Hepatocyte (in vitro differentiated cells): ENCODE data around the gene TXNDC2. TPM values are rescaled to one million over a fixed set of nuclear protein-coding genes. Genes with fewer than 3 reads are reported as not detected.

Experiments used
- DNase-seq: peaks from one replicate; pipeline ENCODE4 v3.0.0-alpha.2; 2016; ENCODE audit warnings: low spot score
- H2AFZ ChIP-seq: fragments of 200-600 bp; sonication (generic); 2 replicates; pipeline ENCODE4 v1.6.0; 2016; ENCODE audit warnings: antibody characterized with exemption, mild to moderate bottlenecking
- H3K27ac ChIP-seq: fragments of 200-600 bp; sonication (generic); 2 replicates; pipeline ENCODE4 v1.5.1; 2016; ENCODE audit warnings: mild to moderate bottlenecking
- H3K27me3 ChIP-seq: fragments of 200-600 bp; sonication (generic); 2 replicates; pipeline ENCODE4 v1.6.1; 2016
- H3K36me3 ChIP-seq: fragments of 200-600 bp; sonication (generic); replicated peaks from 2 replicates; pipeline ENCODE4 v1.5.1; 2016; ENCODE audit warnings: low read depth; ENCODE audit not compliant: insufficient read depth
- H3K4me1 ChIP-seq: fragments of 200-600 bp; sonication (generic); 2 replicates; pipeline ENCODE4 v1.5.1; 2016; ENCODE audit warnings: mild to moderate bottlenecking, moderate library complexity; ENCODE audit not compliant: insufficient read depth
- H3K4me2 ChIP-seq: fragments of 200-600 bp; sonication (generic); 2 replicates; pipeline ENCODE4 v1.6.0; 2016
- H3K4me3 ChIP-seq: fragments of 200-600 bp; sonication (generic); 2 replicates; pipeline ENCODE4 v1.5.1; 2016; ENCODE audit warnings: mild to moderate bottlenecking
- H3K79me2 ChIP-seq: fragments of 200-600 bp; sonication (generic); 2 replicates; pipeline ENCODE4 v1.6.0; 2017; ENCODE audit warnings: mild to moderate bottlenecking
- H3K9me2 ChIP-seq: fragments of 200-600 bp; sonication (generic); replicated peaks from 2 replicates; pipeline ENCODE4 v1.6.0; 2017; ENCODE audit warnings: mild to moderate bottlenecking; ENCODE audit not compliant: insufficient read depth
- H3K9me3 ChIP-seq: fragments of 200-600 bp; sonication (generic); 2 replicates; pipeline ENCODE4 v1.5.1; 2016; ENCODE audit warnings: low read depth, mild to moderate bottlenecking
- H4K20me1 ChIP-seq: fragments of 200-600 bp; sonication (generic); 2 replicates; pipeline ENCODE4 v1.6.0; 2016; ENCODE audit warnings: mild to moderate bottlenecking; ENCODE audit not compliant: insufficient read depth, poor library complexity, severe bottlenecking
- CTCF ChIP-seq: fragments of 200-600 bp; sonication (generic); IDR thresholded peaks from 2 replicates; pipeline ENCODE4 v1.5.1; 2016; ENCODE audit warnings: antibody characterized with exemption, mild to moderate bottlenecking; ENCODE audit not compliant: poor library complexity
- EZH2 ChIP-seq: fragments of 200-600 bp; sonication (generic); IDR thresholded peaks from 2 replicates; pipeline ENCODE4 v1.6.1; 2016; ENCODE audit warnings: antibody characterized with exemption, mild to moderate bottlenecking, borderline replicate concordance
- EZH2phosphoT487 ChIP-seq: fragments of 200-600 bp; sonication (generic); IDR thresholded peaks from one replicate; pipeline ENCODE4 v1.6.1; 2018; ENCODE audit warnings: antibody characterized with exemption, mild to moderate bottlenecking, low read depth, moderate library complexity; ENCODE audit not compliant: unreplicated experiment, severe bottlenecking
- WGBS: methylation state at CpG from one replicate; pipeline ENCODE4 v1.1.6; 2016; ENCODE audit warnings: low lambda C conversion rate; ENCODE audit errors: missing lambda C conversion rate; 5-methylcytosine and 5-hydroxymethylcytosine counted together
- polyA plus RNA-seq: library from polyadenylated mRNA; unstranded; fragments of >200 nt; fragmentation: Nextera tagmentation; extraction: Ambion mirVana; gene quantifications from 2 replicates; pipeline ENCODE4 v1.2.1, GENCODE V29; 2016
- total RNA-seq: library from RNA; depleted of rRNA; stranded (reverse); fragments of >200 nt; gene quantifications from 2 replicates; pipeline ENCODE4 v1.2.3, GENCODE V29; 2014

The TXNDC2 gene
- total and polyA plus RNA-seq, 2 experiments from 2014 or later: 0.41 TPM; not detected in 1

DNA sequence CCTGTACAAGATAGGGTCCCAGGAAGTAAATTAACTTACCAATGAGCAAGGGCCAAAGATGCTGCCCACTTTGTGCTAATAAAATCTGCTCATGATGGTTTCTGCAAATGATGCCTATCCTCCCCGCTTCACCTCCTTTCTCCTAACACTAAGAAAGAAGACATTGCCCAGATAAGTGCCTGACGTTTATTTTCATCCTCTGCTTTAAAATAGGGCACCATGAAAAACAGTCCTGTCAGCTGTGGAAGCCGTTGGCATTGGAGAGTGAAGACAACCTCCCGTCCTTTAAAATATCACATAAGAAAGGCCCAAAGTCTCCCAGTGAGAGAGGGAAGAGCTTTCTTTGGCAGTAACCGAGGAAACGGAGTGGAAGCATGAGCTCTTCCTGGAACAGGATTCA lies 1.7 kb upstream of the TXNDC2 start:
- DNase-seq: no peak
- Histone ChIP-seq H3K4me1 (no peaks in the 10 kb centered on the region), H3K27ac (no peak overlapping the region), H3K9me3 (no peaks in the 10 kb centered on the region), H2AFZ (no peak overlapping the region), H3K36me3 (no peaks in the 10 kb centered on the region), H3K4me3 (no peak overlapping the region), H3K9me2 (no peaks in the 10 kb centered on the region), H4K20me1 (no peaks in the 10 kb centered on the region), H3K27me3 (no peaks in the 10 kb centered on the region), H3K79me2 (no peaks in the 10 kb centered on the region), H3K4me2 (no peak overlapping the region)
- 92% methylated on average over 6 of the region's 6 CpGs for WGBS
- TF ChIP-seq EZH2phosphoT487 (no peak), EZH2 (no peak), CTCF (no peak)

GRCh38 chr18:9884532-9885140 lies 1.1 kb upstream of the TXNDC2 start:
- TF ChIP-seq EZH2phosphoT487 (no peak), CTCF (no peak), EZH2 (no peak)
- no peaks in the 10 kb centered on the region for H3K9me3 ChIP-seq
- no peaks in the 10 kb centered on the region for H3K4me1 ChIP-seq
- no peak overlapping the region for H3K4me3 ChIP-seq
- H4K20me1 ChIP-seq: no peaks in the 10 kb centered on the region
- DNase-seq: no peak
- H2AFZ ChIP-seq: no peak overlapping the region
- H3K4me2 ChIP-seq: no peak overlapping the region
- H3K36me3 ChIP-seq: no peaks in the 10 kb centered on the region
- H3K79me2 ChIP-seq: no peaks in the 10 kb centered on the region
- H3K27me3 ChIP-seq: no peaks in the 10 kb centered on the region
- 91% methylated on average over 12 of the region's 12 CpGs for WGBS
- no peak overlapping the region for H3K27ac ChIP-seq
- H3K9me2 ChIP-seq: no peaks in the 10 kb centered on the region

GRCh38 chr18:9886005-9886348 lies 204 bp downstream of the TXNDC2 start:
- WGBS: 90% methylated on average over 3 of the region's 3 CpGs
- no peak for TF ChIP-seq CTCF
- TF ChIP-seq EZH2phosphoT487: no peak
- no peak for TF ChIP-seq EZH2
- no peaks in the 10 kb centered on the region for H3K27me3 ChIP-seq

More at GRCh38 chr18:9886005-9886348, 204 bp downstream of the TXNDC2 start:
- Histone ChIP-seq H3K4me1 (no peaks in the 10 kb centered on the region), H3K9me2 (no peaks in the 10 kb centered on the region), H3K79me2 (no peaks in the 10 kb centered on the region), H4K20me1 (no peaks in the 10 kb centered on the region), H3K27ac (no peak overlapping the region), H3K4me3 (no peak overlapping the region), H2AFZ (no peak overlapping the region), H3K36me3 (no peaks in the 10 kb centered on the region), H3K9me3 (no peaks in the 10 kb centered on the region), H3K4me2 (no peak overlapping the region)
- no peak for DNase-seq
